CD4-positive, alpha-beta T cell treated with Interferon gamma for 1 hour (primary cell): ENCODE results near the gene PPP1R3E.
"Not testable (repeated sequence)": the region's sequence is repeated elsewhere in the genome, so short reads cannot be mapped to it uniquely, and the experiment has no call there.

Experiments used
- DNase-seq: peaks from one replicate; pipeline ENCODE4 v3.0.0-alpha.2; 2020

PPP1R3E gene

DNA sequence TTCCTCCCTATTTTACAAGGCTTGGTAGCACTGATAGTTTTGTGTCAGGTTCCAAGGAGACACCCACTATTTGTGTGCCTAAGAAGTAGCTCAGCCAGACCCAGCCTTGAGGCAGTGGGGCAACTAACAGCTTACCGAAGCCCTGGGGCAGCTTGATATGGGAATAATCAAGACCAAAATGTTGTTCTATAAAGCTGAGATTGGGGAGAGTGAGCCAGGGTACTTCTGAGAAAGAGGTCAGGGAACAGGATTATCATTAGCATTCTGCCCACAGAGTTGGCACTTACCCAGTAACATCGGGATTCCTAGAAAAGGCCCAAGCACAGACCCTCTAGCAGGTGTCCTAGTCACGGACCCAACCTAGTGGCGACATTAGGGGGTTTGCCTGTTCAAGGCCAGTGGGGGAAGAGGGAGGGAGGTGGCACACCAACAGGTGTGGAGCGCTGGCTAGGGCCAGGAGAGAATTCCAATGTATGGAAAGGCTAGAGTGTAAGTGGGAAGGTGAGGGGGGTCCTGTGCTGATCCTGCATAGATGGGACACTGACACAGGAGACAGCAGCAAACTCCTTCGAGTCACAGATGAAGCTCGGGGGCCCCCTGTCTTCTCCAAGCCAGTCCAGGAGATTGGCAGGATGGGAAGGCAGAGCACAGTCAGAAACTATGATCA lies 4.9 kb downstream of the PPP1R3E start:
- DNase-seq = no peak

DNA sequence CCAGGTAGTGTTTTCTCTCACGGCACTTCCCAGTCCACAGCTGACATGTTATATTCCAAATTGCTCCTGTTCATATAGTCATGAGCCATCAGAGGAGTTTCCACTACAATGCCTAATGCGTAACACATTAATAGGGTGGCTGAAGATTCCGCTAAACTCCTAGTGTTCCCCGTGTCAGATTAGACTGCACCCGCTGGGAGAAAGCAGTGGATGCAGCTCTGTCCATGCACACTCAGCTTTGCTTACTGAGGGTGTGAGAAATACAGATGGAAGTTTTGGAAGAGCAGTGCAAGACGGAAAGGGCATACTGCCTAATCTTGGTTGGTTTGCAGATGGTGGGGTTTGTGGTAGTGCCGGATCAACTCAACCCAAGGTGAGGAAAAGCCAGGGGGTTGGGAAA lies 5.6 kb downstream of the PPP1R3E start:
- DNase-seq = no peak

DNA sequence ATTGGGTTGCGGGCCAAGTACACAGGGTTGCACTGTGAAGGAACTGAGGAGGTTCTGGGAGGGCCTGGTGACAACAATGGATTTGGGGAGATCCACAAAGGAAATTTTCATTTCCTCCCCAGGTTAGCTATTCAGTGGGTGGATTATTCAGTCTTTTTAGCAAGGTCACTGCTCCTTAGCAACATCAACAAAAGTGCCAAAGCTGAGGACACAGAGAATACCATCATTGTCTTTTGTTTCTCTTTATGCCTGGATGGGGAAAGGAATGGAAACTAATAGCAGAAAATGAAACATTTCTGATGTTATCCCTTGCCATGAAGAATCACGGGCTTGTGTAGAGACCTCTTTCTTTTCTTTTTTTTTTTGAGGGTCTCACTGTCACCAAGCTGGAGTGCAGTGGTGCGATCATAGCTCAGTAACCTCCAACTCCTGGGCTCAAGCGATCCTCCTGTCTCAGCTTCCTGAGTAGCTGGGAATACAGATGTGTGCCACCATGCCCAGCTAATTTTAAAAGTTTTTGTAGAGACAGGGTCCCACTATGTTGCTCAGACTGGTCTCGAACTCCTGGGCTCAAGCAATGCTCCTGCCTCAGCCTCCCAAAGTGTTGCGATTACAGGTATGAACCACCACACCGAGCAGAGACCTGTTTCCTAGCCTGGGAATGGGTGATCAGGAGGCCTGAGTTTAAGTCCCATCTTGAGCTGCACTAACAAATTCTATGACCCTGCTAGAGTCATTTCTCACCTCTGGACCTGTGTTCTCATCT lies 6.5 kb downstream of the PPP1R3E start:
- DNase-seq = no peak

DNA sequence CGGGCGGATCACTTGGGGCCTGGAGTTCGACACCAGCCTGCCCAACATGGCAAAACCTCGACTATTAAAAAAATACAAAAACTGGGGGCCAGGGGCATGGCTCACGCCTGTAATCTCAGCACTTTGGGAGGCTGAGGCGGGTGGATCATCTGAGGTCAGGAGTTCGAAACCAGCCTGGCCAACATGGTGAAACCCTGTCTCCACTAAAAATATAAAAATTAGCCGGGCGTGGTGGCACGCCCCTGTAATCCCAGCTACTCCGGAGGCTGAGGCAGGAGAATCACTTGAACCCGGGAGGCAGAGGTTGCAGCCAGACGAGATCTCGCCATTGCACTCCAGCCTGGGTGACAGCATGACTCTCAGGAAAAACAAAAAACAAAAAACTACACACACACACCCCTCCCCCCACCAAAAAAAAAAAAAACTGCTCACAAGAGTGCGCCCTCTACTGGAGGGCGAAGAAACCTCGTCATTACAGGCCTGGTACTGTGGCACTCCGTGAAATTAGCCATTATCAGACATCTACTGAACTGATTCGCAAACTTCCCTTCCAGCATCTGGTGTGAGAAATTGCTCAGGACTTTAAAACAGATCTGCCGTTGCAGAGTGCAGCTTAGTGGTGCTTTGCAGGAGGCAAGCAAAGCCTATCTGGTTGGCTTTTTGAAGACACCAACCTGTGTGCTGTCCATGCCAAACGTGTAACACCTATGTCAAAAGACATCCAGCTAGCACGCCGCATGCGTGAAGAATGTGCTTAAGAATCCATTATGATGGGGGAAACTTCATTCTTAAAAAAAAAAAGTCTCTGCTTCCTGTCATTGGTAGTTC lies 7.7 kb downstream of the PPP1R3E start:
- DNase-seq = peak; percentile 54

DNA sequence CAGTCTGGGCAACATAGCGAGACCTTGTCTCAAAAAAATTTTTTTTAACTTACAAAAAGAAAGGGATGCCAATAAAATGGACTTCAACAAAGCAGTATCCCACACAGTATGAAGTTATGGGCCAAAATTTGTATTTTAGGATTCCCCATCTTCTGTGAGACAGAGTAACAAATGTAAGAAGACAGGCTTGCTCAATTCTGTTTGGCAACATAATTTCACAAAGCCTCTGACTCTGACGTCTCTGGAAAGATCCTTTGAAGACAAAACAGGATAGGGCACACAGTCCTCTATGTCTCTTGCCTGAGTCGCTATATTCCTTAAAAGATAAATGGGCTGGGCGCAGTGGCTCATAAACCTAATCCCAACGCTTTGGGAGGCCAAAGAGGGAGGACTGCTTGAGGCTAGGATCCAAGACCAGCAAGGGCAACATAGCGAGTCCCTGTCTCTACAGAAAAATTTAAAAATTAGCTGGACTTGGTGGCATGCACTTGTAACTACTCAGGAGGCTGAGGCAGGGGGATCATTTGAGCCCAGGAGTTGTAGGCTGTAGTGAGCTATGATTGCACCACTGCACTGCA lies 15.7 kb downstream of the PPP1R3E start:
- DNase-seq = no peak

DNA sequence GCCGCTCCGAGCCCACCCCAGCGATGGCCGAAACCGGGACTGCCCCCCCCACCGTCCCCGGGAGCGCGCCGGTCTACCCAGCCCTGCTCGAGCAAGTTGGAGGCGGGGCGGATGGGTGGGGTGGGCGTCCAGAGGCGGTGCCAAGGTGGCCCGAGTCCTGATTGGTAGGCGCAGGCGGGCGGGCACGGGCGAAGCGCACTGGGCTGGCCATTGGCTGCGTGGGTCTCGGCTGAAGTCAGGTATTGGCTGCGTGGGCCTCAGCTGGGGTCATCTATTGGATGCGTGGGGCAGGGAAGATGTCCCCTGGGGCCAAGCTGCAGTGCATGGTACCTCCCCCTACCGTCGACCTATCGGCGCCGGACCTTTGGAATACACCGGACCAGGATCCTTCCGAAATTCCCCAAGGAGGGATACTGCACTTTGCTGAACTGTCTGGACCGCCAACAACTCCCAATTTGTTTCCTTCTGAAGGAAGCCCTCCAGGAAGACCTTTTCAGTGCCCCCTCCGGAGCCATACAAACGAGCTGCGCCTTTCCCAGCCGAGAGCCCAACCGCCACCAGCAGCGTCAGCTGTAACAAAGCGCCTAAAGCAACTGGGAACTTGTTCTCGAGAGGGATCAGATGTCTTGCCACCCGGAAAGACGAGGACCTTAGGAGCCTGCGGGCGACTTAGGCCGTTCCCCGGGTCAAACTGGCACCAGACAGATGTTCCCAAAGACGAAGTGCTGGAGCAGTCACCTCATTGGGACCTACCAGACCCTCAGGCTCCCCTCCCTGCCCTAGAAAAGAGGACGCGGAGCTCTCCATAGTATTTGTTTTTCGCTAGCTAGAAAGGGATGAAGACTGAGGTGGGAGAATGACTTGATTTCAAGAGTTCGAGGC lies 16.4 kb downstream of the PPP1R3E start, which contains the start of gene HOMEZ:
Gene HOMEZ (minus strand): TSS at position 113 of the 882 bp plus-strand sequence. CDS start 180 bp downstream, outside the sequence.
- DNase-seq = peak; percentile 96

DNA sequence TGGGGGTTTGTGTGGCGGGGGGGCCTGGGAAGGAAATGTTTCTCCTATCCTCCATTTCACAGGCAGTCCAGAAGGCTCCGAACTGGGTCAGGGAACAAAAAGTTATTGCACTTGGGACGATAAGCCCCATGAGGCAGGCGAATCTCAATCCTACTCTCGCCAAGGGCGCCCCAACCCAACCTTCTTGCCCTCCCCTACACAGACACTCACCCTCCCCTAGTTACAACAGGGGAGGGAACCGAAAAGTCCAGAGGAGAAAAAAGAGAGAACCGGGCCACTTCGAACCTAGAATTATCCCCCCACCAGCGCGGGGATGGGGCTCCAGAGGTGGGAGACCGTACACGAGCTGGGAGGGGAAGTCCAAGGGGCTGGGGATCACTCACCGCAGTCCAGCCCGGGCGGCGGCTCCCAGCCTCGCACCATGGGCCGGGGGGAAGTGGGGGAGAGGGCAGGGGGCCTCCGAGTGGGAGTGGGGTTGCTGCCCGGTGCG lies 17.1 kb downstream of the PPP1R3E start:
- no peak for DNase-seq

DNA sequence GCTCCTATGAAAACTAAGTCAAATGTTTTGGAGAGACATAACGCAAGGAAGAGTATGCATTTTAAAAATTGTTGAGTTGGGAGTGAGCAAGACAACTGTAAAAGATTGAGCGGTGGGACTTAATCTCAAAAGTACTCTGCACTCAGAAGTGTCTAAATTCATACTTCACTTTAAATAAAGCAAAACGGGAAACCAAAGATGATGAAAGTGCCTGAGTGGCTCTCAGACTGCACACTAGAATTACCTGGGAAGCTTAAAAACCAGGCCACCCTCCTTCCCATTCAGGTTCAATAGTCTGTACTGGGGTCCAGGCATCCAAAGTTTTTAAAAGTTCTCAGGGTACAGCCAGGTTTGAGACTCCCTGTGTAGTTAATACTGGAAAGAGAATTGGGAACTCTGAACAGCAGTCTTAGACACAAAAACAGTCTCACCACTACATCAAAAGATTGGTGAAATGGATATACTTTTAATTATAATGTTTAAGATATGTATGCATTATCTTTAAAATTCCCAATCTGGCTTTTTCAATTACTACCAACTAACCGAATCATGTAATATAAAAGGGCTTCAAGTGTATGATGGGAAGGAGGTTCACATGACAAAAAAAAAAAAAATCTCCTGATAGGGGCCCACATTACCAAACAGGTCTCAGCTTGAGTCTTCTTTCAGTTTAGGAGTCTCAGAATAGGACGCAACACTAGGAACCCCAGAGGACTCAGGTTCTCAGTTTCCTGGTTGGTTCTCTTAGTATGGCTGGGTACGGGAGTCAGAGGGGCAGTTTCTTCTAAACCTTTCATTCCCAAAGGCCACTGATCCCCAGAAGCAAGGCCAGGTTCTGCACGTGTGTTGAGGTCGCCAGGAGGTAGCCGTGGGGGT lies 17.8 kb downstream of the PPP1R3E start:
- DNase-seq = no peak

DNA sequence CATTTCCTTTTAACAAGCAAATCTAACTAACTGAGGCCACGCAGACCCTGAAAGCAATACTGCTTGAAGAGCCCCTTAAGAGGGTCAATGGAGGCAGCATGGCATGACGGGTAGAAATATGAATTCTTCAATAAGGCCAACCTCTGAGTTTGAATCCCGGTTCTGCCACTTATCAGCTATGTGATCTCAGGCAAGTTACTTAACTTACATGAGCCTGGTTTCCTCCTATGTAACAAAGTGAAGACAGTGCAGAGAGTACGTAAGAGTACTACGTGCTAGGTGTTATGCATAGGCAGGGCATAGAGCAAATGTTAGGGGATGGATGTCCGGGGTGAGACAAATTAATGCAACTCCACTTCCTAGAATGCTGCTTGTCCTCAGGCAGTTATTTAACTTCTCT lies 21.4 kb downstream of the PPP1R3E start:
- no peak for DNase-seq

DNA sequence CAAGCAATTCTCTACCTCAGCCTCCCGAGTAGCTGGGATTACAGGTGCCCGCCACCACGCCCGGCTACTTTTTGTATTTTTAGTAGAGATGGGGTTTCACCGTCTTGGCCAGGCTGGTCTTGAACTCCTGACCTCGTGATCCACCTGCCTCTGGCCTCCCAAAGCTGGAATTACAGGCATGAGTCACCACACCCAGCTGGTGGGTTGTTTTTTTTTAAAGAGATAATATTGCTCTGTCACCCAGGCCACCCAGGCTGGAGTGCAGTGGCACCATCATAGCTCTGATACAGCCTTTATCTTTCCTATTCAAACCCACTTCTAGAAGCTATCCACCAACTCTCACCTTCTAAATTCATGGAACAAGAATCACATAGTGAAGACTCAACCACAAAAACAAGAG lies 24.7 kb downstream of the PPP1R3E start:
- not testable (repeated sequence) for DNase-seq

DNA sequence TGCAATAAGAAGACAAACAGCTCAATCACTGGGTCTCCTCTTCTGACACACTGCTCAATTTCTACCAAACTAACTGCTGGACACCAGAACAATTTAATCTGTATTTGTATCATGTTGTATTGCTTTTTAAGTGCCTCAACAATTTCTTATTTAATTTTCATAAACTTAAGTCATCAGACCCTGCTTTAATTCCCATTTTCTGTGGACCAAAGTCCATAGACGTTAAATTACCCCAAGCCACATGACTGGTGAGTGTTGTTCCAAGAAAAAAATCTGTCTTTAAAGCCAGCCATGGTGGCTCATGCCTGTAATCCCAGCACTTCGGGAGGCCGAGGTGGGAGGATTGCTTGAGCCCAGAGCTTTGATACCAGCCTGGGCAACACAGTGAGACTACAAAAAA lies 25.5 kb downstream of the PPP1R3E start:
- DNase-seq = no peak

DNA sequence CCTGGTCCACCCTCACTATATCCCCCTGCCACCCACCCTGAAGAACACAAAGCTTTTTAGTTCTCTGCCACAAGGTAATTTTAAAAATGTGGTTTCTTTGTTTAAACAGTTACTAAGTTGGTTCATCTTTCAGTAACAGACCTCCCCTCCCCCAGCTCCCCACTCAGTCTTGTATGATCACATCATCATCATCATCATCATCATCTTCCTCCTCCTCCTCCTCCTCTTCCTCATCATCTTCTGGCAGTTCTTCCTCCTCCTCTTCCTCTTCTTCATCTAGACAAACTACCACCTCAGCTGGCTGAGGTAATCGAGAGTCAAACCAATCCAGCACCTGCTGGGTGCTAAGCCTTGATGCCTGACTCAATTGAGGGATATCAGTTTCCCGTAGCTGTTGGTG lies 27.2 kb downstream of the PPP1R3E start:
- DNase-seq = no peak

DNA sequence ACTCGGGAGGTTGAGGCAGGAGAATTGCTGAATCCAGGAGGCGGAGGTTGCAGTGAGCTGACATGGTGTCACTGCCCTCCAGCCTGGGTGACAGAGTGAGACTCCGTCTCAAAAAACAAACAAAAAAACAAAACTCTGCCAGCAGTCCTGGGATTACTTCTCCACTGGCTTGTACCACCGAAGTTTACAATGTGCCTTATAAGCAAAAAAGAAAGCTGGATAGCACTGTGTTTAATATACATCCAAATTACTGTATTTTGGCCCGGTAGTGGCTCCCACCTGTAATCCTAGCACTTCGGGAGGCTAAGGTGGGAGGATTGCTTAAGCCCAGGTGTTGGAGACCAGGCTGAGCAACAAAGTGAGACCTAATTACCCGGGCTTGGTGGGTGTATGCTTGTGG lies 33.5 kb downstream of the PPP1R3E start:
- no peak for DNase-seq

DNA sequence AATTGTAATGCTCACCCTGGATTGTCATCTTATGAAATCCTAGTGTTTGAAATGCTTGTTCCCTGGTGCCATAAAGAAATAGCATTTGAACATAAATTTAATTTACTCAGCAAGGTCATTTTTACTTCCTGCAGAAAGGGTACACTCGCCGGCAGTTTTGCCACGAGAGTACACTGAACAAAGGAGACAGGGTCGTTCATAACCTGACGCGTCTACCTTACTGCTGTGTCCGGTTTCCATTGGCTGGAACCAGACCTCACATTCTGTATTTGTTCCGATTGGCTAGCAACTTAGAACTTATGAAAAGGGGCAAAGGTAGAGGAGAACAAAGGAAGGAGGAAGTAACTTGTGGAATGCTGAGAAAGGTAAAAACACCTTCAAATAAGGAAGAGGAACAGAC lies 41.8 kb downstream of the PPP1R3E start:
- DNase-seq = not testable (repeated sequence)

DNA sequence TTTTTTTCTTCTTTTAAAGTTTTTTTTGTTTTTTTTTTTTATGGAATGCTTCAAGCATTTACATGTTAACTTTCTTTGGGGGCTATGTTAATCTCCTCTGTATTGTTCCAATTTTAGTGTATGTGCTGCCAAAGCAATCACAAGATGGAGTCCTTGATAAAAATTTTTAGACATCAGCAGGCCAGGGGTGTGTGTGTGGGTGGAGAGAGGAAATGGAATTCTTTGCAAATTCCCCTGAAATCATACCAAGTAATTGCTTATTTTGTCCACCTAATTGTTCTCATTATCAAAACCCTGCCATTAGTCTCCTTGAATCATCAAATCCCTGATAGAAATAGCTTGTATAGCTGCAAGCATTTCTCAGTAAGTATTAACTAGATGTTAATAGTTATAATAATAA lies 43.2 kb downstream of the PPP1R3E start:
- no peak for DNase-seq

DNA sequence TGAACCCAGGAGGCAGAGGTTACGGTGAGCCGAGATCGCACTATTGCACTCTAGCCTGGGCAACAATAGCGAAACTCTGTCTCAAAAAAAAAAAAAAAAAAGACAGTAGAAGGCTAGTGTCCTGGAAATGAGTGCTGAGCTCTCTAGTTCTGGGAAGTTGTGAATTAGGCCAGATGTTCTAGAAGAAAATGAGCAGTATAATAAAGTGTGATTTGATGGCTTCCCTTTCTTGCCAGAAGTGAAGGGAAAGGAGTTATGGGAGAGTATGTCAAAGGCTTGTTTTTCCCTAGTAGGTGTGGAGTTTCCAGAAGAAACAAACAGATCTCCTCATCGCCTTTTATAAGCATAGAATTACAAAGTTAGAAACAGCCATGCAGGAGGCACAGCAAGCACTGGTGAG lies 44.4 kb downstream of the PPP1R3E start:
- no peak for DNase-seq

DNA sequence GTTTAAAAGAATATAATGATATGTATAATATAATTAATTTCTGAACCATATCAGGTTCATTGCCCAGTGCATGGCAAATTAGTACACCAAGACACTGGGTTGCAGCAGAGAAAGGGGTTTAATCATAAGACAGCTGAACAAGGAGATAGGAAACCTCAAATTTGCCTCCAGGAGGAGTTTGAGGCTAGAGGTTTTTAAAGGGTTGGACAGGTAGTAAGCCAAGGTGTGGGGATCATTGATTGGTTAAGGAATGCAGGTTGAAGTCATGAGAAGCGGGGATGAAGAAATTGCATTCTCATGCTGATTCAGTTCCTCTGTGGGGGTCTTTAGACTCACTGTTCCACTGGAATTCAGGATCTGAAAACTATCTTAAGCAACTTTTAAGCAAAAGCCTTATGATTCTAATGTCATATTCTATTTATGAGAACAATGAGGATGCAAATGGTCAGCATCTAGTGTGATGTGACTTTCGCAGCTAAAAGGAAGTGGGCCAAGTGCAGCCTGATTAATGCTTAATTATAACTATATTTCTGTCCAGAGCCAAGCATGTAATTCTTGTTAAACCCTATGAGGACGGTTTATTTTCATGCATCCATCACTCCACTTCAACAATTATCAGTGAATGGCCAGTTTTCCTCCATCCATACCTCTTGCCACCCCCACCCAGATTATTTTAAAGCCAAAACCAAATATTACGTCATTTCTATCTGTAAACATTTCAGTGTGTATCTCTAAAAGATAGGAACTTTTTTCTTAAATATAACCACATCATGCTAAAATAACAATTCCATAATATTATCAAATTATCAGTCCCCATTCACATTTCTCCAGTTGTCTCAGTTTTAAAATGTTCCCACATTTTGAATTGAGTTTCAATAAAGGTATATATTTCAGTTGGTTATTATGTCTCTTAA lies 50.0 kb downstream of the PPP1R3E start:
- DNase-seq = no peak

DNA sequence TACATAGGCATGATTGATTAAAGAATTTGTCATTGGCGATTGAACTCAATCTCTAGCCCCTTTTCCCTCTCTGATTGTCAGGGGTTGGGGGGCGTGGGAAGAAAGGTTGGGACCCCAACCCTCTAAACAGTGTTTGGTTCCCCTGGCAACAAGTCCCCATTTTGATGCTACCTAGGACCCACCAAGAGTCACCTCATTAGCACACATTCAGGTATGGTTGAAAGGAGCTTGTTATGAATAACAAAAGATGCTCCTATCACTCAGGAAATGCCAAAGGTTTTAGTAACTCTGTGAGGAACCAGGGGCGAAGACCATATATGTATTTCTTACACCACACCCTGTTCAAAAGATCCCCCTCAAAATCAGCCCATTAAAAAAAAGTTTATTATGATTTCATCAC lies 50.7 kb downstream of the PPP1R3E start:
- no peak for DNase-seq

DNA sequence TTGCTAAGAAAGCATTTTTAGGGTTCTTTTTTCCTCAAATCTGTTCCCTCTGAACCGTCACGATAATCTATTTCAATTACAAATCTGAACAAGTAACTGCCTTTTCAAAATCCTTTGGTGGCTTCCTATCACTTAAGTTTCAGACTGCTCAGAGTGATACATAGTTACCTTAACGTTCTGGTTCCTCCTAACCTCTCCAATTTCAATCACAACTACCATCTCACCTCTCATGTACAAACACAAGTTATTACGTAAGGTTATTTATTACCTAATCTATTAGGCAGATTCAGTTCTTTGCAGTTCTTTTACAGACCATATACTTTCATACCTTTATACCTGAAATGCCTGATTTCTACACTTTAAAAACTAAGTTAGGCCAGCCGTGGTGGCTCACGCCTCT lies 52.8 kb downstream of the PPP1R3E start:
- no peak for DNase-seq

DNA sequence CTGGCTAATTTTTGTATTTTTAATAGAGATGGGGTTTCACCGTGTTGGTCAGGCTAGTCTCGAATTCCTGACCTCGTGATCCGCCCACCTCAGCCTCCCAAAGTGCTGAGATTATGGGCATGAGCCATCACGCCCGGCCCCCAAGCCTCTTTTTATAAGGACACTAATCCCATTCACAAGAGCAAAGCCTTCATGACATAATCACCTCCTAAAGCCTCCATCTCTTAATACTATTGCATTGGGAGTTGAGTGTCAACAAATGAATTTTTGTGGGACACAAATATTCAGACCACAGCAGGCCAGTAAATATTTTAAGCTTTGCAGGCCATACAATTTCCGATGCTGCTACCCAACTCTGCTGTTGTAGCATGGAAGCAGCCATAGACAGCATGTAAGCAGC lies 54.1 kb downstream of the PPP1R3E start:
- DNase-seq = no peak
